GM23338 (cell line): Measurements from ENCODE around the gene KIAA1671.

Experiments
- CTCF ChIP-seq, 2 experiments: fragments of 200-600 bp in 1 of 2; sonication (generic) in 1 of 2; conservative IDR thresholded peaks; 2 replicates each; pipeline versions ENCODE4 v1.5.1 to v1.6.1; 2016 to 2017; ENCODE audit warnings: antibody characterized with exemption in 2 of 2, low read depth in 2 of 2, mild to moderate bottlenecking in 2 of 2, moderate library complexity in 1 of 2
- JUNB ChIP-seq: IDR thresholded peaks from one replicate; pipeline ENCODE4 v1.6.1; 2016; ENCODE audit warnings: antibody characterized with exemption; ENCODE audit not compliant: unreplicated experiment
- POLR2AphosphoS5 ChIP-seq: IDR thresholded peaks from 2 replicates; pipeline ENCODE4 v1.6.1; 2016; ENCODE audit warnings: antibody characterized with exemption, low read depth
- REST ChIP-seq: IDR thresholded peaks from one replicate; pipeline ENCODE4 v1.6.1; 2018; ENCODE audit warnings: antibody characterized with exemption; ENCODE audit not compliant: unreplicated experiment

DNA sequence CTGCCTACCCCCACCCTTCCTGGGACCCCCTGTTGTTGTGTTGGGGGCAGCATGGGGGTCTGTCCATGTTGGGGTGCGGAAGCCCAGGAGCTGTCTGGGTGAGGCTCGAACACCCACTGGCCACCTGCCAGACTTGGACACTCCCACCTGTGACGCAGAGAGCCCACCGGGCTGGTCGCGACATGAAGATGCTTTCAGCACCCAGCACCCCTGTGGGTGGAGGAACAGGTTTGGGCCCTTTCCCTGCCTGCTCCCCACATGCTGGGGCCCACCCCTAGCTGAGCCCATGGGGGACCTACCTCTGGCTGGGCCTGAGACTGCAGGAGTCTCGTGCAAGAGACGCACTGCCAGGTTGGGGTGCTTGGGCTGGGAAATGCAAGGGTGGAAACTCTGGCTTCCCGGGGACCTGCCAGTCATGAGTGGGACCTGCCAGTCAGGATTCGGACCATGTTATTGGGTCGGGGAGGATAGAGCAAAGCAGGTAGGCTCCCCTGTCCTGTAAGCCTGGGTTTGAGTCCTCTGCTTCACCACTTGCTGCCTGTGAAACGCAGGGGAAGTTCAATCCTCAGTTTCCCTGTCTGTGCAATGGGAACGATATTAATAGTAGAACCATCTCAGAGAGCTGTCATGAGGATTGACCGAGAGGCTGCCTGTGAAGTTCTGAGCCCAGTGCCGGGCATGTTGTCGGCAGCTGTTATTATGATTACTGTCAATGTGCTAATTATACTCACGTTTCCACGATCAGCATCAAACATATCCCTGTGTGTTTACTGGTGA lies 24.1 kb downstream of the KIAA1671 start:
- TF ChIP-seq REST (no peak), CTCF (conservative IDR thresholded peaks at IDR 0.05; ENCODE audit: low read depth in 2 of 2) (no peak), JUNB (no peak), POLR2AphosphoS5 (no peak)
